ENCODE results near the gene CLDN25.

- TF ChIP-seq ZNF274 (IDR thresholded peaks at IDR 0.05; ENCODE audit: low read depth, low read length) (no peak), POLR2A (IDR thresholded peaks at IDR 0.05; ENCODE audit: borderline replicate concordance, extremely low read depth, insufficient read depth, insufficient read length) (no peak), POLR2AphosphoS5 (IDR thresholded peaks at IDR 0.05; ENCODE audit: low read depth, low read length) (no peak), CTCF (IDR thresholded peaks at IDR 0.05 in 2 of 3, conservative IDR thresholded peaks at IDR 0.05 in 1 of 3; ENCODE audit: borderline replicate concordance in 1 of 3, insufficient read depth in 1 of 3, low read depth in 2 of 3, low read length in 2 of 3) (no peak), TCF7L2 (IDR thresholded peaks at IDR 0.05; ENCODE audit: borderline replicate concordance, extremely low read depth, insufficient read depth, insufficient read length) (no peak), ZFX (IDR thresholded peaks at IDR 0.05) (no peak)
Measured at GRCh38 chr11:113752932-113753331, 26.7 kb upstream of the CLDN25 start.
